HEK293T (cell line): Measurements from ENCODE around the gene DOC2A.

Source experiments
- ELF4 ChIP-seq: fragments of 450-650 bp; IDR thresholded peaks from 2 replicates; pipeline ENCODE4 v1.6.1; 2017; ENCODE audit warnings: antibody characterized with exemption
- FOXK2 ChIP-seq: fragments of 450-650 bp; IDR thresholded peaks from 2 replicates; pipeline ENCODE4 v1.6.1; 2016; ENCODE audit warnings: mild to moderate bottlenecking
- FOXM1 ChIP-seq: fragments of 450-650 bp; IDR thresholded peaks from 2 replicates; pipeline ENCODE4 v1.6.1; 2017; ENCODE audit warnings: mild to moderate bottlenecking, borderline replicate concordance
- HDGF ChIP-seq: fragments of 450-650 bp; IDR thresholded peaks from 2 replicates; pipeline ENCODE4 v1.6.1; 2017; ENCODE audit warnings: antibody characterized with exemption, borderline replicate concordance
- SP1 ChIP-seq: fragments of 450-650 bp; IDR thresholded peaks from 2 replicates; pipeline ENCODE4 v1.6.1; 2017
- TARDBP ChIP-seq: fragments of 450-650 bp; IDR thresholded peaks from 2 replicates; pipeline ENCODE4 v1.6.1; 2016

- no peak for TF ChIP-seq FOXK2
- TF ChIP-seq FOXM1, result no peak
- TF ChIP-seq ELF4, result no peak
- no peak for TF ChIP-seq TARDBP
- TF ChIP-seq SP1, result no peak
- TF ChIP-seq HDGF, result no peak
Observed at GRCh38 chr16:29990883-29991570, 19.8 kb downstream of the DOC2A start.
